ENCODE data around the gene HOXD11.

DNA sequence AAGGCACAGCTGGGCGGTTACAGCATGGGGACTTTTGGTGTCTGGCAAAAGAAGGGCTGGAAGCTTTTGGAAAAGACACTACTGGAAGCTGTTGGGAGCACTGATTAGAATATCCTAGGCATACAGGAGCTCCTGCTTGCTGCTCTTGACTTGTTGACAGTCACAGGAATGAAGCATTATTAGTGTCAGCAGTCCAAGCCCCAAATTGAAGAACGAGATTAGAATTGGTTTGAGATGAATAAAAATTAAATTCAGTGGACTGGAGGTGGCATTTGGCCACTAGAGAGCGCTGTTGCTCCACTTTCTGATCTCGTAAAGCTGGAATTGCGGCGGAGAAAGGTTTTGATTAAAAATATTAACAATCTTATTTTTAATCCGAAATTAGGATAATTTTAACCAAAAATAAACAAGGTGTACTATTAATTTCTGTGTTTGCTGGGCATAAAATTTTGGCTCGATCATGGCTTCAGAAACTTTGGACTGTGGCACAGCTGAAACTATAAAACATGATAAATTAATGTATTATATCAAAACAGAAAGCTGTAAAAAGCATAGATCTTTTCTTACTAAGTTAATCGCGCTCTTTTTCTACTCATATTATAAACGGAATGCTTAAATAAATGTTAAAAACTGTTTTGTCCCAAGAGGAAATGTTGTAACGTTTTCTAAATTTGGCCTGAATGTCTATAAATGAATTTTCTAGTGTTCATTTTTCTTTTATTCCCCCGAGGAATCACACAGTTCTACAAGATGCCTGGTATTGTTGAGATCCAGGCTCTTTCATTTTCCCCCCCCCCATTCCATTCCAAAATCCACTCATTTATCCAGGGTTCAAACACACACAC is 20.1 kb downstream of the HOXD11 start:
- TF ChIP-seq, protein P1, sequence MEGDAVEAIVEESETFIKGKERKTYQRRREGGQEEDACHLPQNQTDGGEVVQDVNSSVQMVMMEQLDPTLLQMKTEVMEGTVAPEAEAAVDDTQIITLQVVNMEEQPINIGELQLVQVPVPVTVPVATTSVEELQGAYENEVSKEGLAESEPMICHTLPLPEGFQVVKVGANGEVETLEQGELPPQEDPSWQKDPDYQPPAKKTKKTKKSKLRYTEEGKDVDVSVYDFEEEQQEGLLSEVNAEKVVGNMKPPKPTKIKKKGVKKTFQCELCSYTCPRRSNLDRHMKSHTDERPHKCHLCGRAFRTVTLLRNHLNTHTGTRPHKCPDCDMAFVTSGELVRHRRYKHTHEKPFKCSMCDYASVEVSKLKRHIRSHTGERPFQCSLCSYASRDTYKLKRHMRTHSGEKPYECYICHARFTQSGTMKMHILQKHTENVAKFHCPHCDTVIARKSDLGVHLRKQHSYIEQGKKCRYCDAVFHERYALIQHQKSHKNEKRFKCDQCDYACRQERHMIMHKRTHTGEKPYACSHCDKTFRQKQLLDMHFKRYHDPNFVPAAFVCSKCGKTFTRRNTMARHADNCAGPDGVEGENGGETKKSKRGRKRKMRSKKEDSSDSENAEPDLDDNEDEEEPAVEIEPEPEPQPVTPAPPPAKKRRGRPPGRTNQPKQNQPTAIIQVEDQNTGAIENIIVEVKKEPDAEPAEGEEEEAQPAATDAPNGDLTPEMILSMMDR (conservative IDR thresholded peaks at IDR 0.05; ENCODE audit: low read length), result peak; percentile 99
- no peak for TF ChIP-seq EZH2phosphoT487 (IDR thresholded peaks at IDR 0.05; ENCODE audit: borderline replicate concordance, low read depth, low read length)
